OCI-LY7 (cell line): ENCODE data around the gene TRPM7. TPM values are rescaled to one million over a fixed set of nuclear protein-coding genes. Genes with fewer than 3 reads are reported as not detected.

Source experiments
- BruUV-seq: library from RNA; stranded (reverse); fragments of 400-500 nt; replicated peaks from 2 replicates; lab custom pipeline; 2021; lab: Mats Ljungman, UMichigan
- CTCF ChIA-PET: fragments of 300-600 bp; sonication (Branson Sonifier 250); formaldehyde crosslinking; loops from one replicate; lab custom pipeline; 2022; ENCODE audit warnings: antibody characterized with exemption; ENCODE audit not compliant: unreplicated experiment; lab: Charles Lee
- POLR2A ChIA-PET: fragments of 300-600 bp; sonication (Branson Sonifier 250); formaldehyde crosslinking; loops from one replicate; lab custom pipeline; 2022; ENCODE audit warnings: antibody characterized with exemption; lab: Charles Lee
- DNase-seq: peaks from one replicate; pipeline ENCODE4 v3.0.0-alpha.2; 2015; ENCODE audit warnings: low spot score
- H2AFZ ChIP-seq: fragments of 200-600 bp; sonication (generic), shearing (Covaris generic); 2 replicates; pipeline ENCODE4 v1.6.1; 2014; ENCODE audit warnings: mild to moderate bottlenecking, antibody characterized with exemption, low read length, moderate library complexity
- H3K27ac ChIP-seq: fragments of 200-600 bp; sonication (generic); 2 replicates; pipeline ENCODE4 v1.5.1; 2014; ENCODE audit warnings: mixed run types, low read depth, mild to moderate bottlenecking, moderate library complexity, low read length, inconsistent platforms; ENCODE audit not compliant: poor library complexity, severe bottlenecking
- H3K36me3 ChIP-seq: fragments of 200-600 bp; sonication (generic); 2 replicates; pipeline ENCODE4 v1.6.1; 2014; ENCODE audit warnings: mild to moderate bottlenecking, antibody characterized with exemption, low read length, moderate library complexity, mixed read lengths; ENCODE audit not compliant: insufficient read depth
- H3K4me1 ChIP-seq: fragments of 200-600 bp; sonication (generic); 2 replicates; pipeline ENCODE4 v1.5.1; 2014; ENCODE audit warnings: mild to moderate bottlenecking, low read length; ENCODE audit not compliant: insufficient read depth, poor library complexity, severe bottlenecking
- H3K4me2 ChIP-seq: fragments of 200-600 bp; sonication (generic); 2 replicates; pipeline ENCODE4 v1.6.1; 2014; ENCODE audit warnings: mild to moderate bottlenecking, low read length
- H3K4me3 ChIP-seq: fragments of 200-600 bp; sonication (generic); 2 replicates; pipeline ENCODE4 v1.5.1; 2014; ENCODE audit warnings: mild to moderate bottlenecking, low read depth, low read length; ENCODE audit not compliant: poor library complexity, severe bottlenecking
- H3K79me2 ChIP-seq: fragments of 200-600 bp; sonication (generic); 2 replicates; pipeline ENCODE4 v1.6.1; 2016; ENCODE audit warnings: low read depth, mild to moderate bottlenecking, low read length, moderate library complexity, mixed read lengths; ENCODE audit not compliant: insufficient read depth
- H3K9me2 ChIP-seq: fragments of 200-600 bp; sonication (generic); 2 replicates; pipeline ENCODE4 v1.6.1; 2016; ENCODE audit warnings: mild to moderate bottlenecking, low read length, mixed read lengths; ENCODE audit not compliant: insufficient read depth
- H3K9me3 ChIP-seq: fragments of 200-600 bp; sonication (generic); 2 replicates; pipeline ENCODE4 v1.6.1; 2014; ENCODE audit warnings: mild to moderate bottlenecking, mixed run types, low read length, mixed read lengths
- H4K20me1 ChIP-seq: fragments of 200-600 bp; sonication (generic); 2 replicates; pipeline ENCODE4 v1.6.1; 2014; ENCODE audit warnings: mild to moderate bottlenecking, antibody characterized with exemption, low read length, moderate library complexity, mixed read lengths; ENCODE audit not compliant: insufficient read depth
- EZH2phosphoT487 ChIP-seq: fragments of 200-600 bp; sonication (generic); IDR thresholded peaks from 2 replicates; pipeline ENCODE4 v1.6.1; 2018; ENCODE audit warnings: low read depth, borderline replicate concordance, mild to moderate bottlenecking, mixed run types, antibody characterized with exemption, low read length, moderate library complexity, mixed read lengths
- intact Hi-C: fragments of 100-400 bp; cut with micrococcal nuclease; formaldehyde crosslinking; loops from one replicate; pipeline ENCODE4 v1.10.0; 2022; ENCODE audit not compliant: unreplicated experiment
- total RNA-seq, 2 experiments: library from RNA; depleted of rRNA in 1 of 2; stranded (reverse); fragments of >200 nt in 1 of 2; shearing (Covaris generic) in 1 of 2; gene quantifications; 2 replicates each; pipeline ENCODE4 v1.2.3, GENCODE V29; 2014 to 2022
- TF ChIP-seq, protein P1 (sequence below): fragments of 200-600 bp; sonication (generic); conservative IDR thresholded peaks from 2 replicates; pipeline ENCODE4 v1.5.1; 2014; ENCODE audit warnings: mild to moderate bottlenecking, antibody characterized with exemption, low read length, moderate library complexity, mixed read lengths

The TRPM7 gene
- total RNA-seq, 2 experiments from 2014 or later: 50.0 to 64.0 TPM

DNA sequence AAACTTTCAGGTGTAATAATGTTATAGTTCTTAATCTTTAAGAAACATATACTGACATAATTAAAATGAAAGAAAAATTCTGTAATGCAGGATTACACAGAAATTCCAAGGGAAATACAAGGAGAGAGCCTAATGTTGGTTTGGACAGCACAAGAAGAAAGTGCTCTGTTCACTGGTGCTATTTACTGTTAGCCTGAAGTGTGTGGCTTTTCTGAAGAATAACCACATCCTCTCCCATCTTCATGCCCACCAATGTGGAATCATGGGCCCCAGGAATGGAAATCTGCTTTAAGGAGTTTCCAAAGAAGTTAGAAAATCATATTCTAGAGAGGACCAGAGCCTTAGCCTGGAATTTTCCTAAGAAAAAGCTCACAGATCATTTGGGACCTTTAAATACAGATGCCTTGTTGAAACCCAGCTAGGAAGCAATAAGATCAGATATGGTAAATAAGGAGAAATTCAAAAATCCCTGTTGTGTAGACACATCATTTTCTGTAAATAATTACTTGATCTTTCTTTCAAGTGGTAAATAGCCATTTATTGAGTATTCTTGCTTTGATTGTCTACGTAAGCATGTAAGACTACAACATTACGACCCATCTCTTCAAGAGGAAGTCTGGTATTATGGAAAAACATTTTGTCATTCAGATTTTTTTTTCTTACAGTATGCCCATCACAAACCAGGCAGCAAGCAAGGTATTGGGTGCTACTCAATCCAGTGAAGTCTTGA, 129.8 kb downstream of the TRPM7 start:
- no peak overlapping the region for H3K4me3 ChIP-seq
- intact Hi-C loops: no loop called here
- no peaks in the 10 kb centered on the region for H3K9me2 ChIP-seq
- H2AFZ ChIP-seq: no peak overlapping the region
- H3K4me1 ChIP-seq: no peaks in the 10 kb centered on the region
- peaks cover 16% of the 10 kb centered on the region for H3K36me3 ChIP-seq
- BruUV-seq: no TSS peak
- no peak overlapping the region for H3K4me2 ChIP-seq
- no peak for DNase-seq
- no peaks in the 10 kb centered on the region for H3K9me3 ChIP-seq
- TF ChIP-seq, protein P1, sequence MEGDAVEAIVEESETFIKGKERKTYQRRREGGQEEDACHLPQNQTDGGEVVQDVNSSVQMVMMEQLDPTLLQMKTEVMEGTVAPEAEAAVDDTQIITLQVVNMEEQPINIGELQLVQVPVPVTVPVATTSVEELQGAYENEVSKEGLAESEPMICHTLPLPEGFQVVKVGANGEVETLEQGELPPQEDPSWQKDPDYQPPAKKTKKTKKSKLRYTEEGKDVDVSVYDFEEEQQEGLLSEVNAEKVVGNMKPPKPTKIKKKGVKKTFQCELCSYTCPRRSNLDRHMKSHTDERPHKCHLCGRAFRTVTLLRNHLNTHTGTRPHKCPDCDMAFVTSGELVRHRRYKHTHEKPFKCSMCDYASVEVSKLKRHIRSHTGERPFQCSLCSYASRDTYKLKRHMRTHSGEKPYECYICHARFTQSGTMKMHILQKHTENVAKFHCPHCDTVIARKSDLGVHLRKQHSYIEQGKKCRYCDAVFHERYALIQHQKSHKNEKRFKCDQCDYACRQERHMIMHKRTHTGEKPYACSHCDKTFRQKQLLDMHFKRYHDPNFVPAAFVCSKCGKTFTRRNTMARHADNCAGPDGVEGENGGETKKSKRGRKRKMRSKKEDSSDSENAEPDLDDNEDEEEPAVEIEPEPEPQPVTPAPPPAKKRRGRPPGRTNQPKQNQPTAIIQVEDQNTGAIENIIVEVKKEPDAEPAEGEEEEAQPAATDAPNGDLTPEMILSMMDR: no peak
- no peak for TF ChIP-seq EZH2phosphoT487
- ChIA-PET CTCF (no interaction called here), POLR2A (interaction anchor here (0.6 kb wide), 1 partner anchor 1655 kb away, joined by 3 read pairs; no protein-coding TSS in a partner anchor)
- no peaks in the 10 kb centered on the region for H3K79me2 ChIP-seq
- H3K27ac ChIP-seq: no peak overlapping the region
- no peaks in the 10 kb centered on the region for H4K20me1 ChIP-seq

DNA sequence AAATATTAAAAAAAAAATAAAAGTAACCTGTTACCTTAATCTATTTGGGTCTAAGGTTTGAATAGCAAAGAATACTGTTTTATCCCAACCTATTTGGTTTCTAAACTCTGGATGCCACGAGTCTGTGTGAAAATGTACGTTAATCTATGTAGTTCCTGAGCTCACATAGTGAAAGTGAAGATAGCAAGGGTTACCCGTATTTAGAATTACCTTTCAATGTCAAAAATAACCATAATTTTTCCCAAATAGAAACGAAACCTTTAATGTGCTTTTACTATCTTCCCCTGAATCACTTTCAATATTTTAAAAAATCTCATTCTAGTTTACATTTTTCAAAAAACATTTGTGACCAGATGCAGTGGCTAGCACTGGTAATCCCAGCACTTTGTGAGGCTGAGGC, 134.4 kb downstream of the TRPM7 start:
- H3K4me2 ChIP-seq: no peak overlapping the region
- H3K9me3 ChIP-seq: no peaks in the 10 kb centered on the region
- no peak for TF ChIP-seq EZH2phosphoT487
- TF ChIP-seq, protein P1: no peak
- H3K79me2 ChIP-seq: no peaks in the 10 kb centered on the region
- DNase-seq: no peak
- no peaks in the 10 kb centered on the region for H3K9me2 ChIP-seq
- H3K27ac ChIP-seq: no peak overlapping the region
- no peak overlapping the region for H3K4me3 ChIP-seq
- no peaks in the 10 kb centered on the region for H3K4me1 ChIP-seq
- intact Hi-C loops: no loop called here
- ChIA-PET POLR2A (no interaction called here), CTCF (no interaction called here)
- H4K20me1 ChIP-seq: no peaks in the 10 kb centered on the region
- H2AFZ ChIP-seq: no peak overlapping the region
- no peaks in the 10 kb centered on the region for H3K36me3 ChIP-seq
- BruUV-seq: no TSS peak

DNA sequence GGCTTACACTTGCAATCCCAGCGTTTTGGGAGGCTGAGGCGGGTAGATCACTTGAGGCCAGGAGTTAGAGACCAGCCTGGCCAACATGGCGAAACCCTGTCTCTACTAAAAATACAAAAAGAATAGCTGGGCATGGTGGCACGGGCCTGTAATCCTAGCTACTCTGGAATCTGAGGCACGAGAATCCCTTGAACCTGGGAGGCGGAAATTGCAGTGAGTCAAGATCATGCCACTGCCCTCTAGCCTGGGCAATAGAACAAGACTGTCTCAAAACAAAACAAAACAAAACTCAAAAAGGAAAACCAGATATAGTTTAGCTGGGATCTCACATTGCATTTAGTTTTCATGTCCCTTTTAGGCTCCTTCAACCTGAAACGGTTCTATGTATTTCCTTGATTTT, 137.3 kb downstream of the TRPM7 start:
- H3K27ac ChIP-seq: no peak overlapping the region
- ChIA-PET CTCF (no interaction called here), POLR2A (interaction anchor here (1.2 kb wide), 1 partner anchor 12 kb away, joined by 3 read pairs; no protein-coding TSS in a partner anchor)
- no peaks in the 10 kb centered on the region for H3K9me2 ChIP-seq
- no peaks in the 10 kb centered on the region for H4K20me1 ChIP-seq
- H3K4me3 ChIP-seq: no peak overlapping the region
- TF ChIP-seq EZH2phosphoT487: no peak
- TF ChIP-seq, protein P1: no peak
- H2AFZ ChIP-seq: no peak overlapping the region
- no peak overlapping the region for H3K4me2 ChIP-seq
- H3K36me3 ChIP-seq: no peaks in the 10 kb centered on the region
- no peaks in the 10 kb centered on the region for H3K4me1 ChIP-seq
- intact Hi-C loops: no loop called here
- DNase-seq: no peak
- no TSS peak for BruUV-seq
- H3K79me2 ChIP-seq: no peaks in the 10 kb centered on the region
- H3K9me3 ChIP-seq: no peaks in the 10 kb centered on the region
